Epithelial cell of proximal tubule (primary cell): ENCODE measurements around the gene KRT26. TPM values are rescaled to one million over a fixed set of nuclear protein-coding genes. Genes with fewer than 3 reads are reported as not detected.

Source experiments
- DNase-seq: peaks from one replicate; pipeline ENCODE4 v3.0.0-alpha.2; 2011; ENCODE audit warnings: low read depth
- H3K4me3 ChIP-seq: 2 replicates; pipeline ENCODE4 v1.5.1; 2011; ENCODE audit warnings: low read depth, mild to moderate bottlenecking, low read length
- CTCF ChIP-seq: conservative IDR thresholded peaks from 2 replicates; pipeline ENCODE4 v1.5.1; 2012; ENCODE audit warnings: low read depth, mild to moderate bottlenecking, low read length
- total RNA-seq: library from RNA; depleted of rRNA; stranded (reverse); fragments of >200 nt; gene quantifications from 2 replicates; pipeline ENCODE4 v1.2.3, GENCODE V29; 2015

The KRT26 gene
- total RNA-seq, 1 donor from 2014 or later = not detected

- peak; percentile 30 for DNase-seq
- TF ChIP-seq CTCF = no peak
- H3K4me3 ChIP-seq = no peak overlapping the region
Measured at GRCh38 chr17:40720899-40721298, 51.1 kb downstream of the KRT26 start.

DNA sequence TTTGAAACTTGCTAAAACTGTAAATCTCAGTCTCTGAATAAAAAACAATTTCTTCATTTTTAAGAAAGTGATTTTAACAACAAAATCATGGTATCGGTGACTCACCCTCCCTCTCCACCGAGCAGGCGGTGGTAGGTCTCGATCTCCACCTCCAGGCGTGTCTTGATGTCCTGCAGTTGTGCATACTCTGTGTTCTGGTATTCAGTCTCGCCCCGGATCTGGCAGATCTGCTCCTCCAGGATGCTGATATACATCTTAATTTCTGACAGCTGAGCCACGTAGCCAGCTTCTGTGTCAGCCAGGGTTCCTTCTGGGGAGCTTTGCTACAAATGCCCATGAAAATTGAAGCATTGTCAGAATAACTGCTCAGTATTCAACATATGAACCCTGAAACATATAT lies 53.1 kb downstream of the KRT26 start:
- H3K4me3 ChIP-seq = no peak overlapping the region
- TF ChIP-seq CTCF = no peak
- DNase-seq = no peak

GRCh38 chr17:40717776-40718175 lies 54.2 kb downstream of the KRT26 start:
- TF ChIP-seq CTCF = no peak
- DNase-seq = no peak
- H3K4me3 ChIP-seq = no peak overlapping the region

Other genes starting within 250 kb of the KRT26 start
- gene CCR7, start 206.7 kb downstream of the KRT26 start, total RNA-seq = not detected in 2 replicates
- 118 and 123 TPM in 2 replicates for gene SMARCE1, start 124.4 kb downstream of the KRT26 start, total RNA-seq
- gene KRT222, start 107.0 kb downstream of the KRT26 start, total RNA-seq = not detected in 2 replicates
- gene KRT24, start 68.4 kb downstream of the KRT26 start, total RNA-seq = not detected in 2 replicates
- gene KRT25, start 16.9 kb downstream of the KRT26 start, total RNA-seq = 0.17 TPM in 1 of 2 replicates, not detected in the other
- not detected in 2 replicates for gene KRT27, start 10.3 kb upstream of the KRT26 start, total RNA-seq
- gene KRT28, start 27.8 kb upstream of the KRT26 start, total RNA-seq = not detected in 2 replicates
- gene KRT10, start 50.4 kb upstream of the KRT26 start, total RNA-seq = 10.8 and 22.6 TPM in 2 replicates
- gene KRT12, start 95.0 kb upstream of the KRT26 start, total RNA-seq = not detected in 2 replicates
- not detected in 2 replicates for gene KRT20, start 113.0 kb upstream of the KRT26 start, total RNA-seq
- 13.4 and 17.1 TPM in 2 replicates for gene KRT23, start 165.4 kb upstream of the KRT26 start, total RNA-seq
- not detected in 2 replicates for gene KRT39, start 194.7 kb upstream of the KRT26 start, total RNA-seq
- gene KRT40, start 212.1 kb upstream of the KRT26 start, total RNA-seq = not detected in 2 replicates
- gene KRTAP3-3, start 222.0 kb upstream of the KRT26 start, total RNA-seq = not detected in 2 replicates
- gene KRTAP3-2, start 227.7 kb upstream of the KRT26 start, total RNA-seq = not detected in 2 replicates
- gene KRTAP3-1, start 236.9 kb upstream of the KRT26 start, total RNA-seq = not detected in 2 replicates